KMS-11 (cell line): ENCODE data around the gene ZDHHC8.

Experiments
- H2AFZ ChIP-seq: fragments of 200-600 bp; sonication (generic); 2 replicates; pipeline ENCODE4 v1.6.1; 2016; ENCODE audit warnings: antibody characterized with exemption, mixed run types, low read depth
- H3K27ac ChIP-seq: fragments of 200-600 bp; sonication (generic); 2 replicates; pipeline ENCODE4 v1.6.1; 2016; ENCODE audit warnings: mild to moderate bottlenecking, mixed run types
- H3K27me3 ChIP-seq: fragments of 200-600 bp; sonication (generic); 2 replicates; pipeline ENCODE4 v1.6.1; 2017; ENCODE audit warnings: mild to moderate bottlenecking, low read depth, mixed run types, moderate library complexity; ENCODE audit not compliant: insufficient read depth
- H3K36me3 ChIP-seq: fragments of 200-600 bp; sonication (generic); 2 replicates; pipeline ENCODE4 v1.6.1; 2017; ENCODE audit warnings: mild to moderate bottlenecking, mixed run types; ENCODE audit not compliant: insufficient read depth
- H3K4me1 ChIP-seq: fragments of 200-600 bp; sonication (generic); 2 replicates; pipeline ENCODE4 v1.6.1; 2016; ENCODE audit warnings: mild to moderate bottlenecking, low read depth, mixed run types; ENCODE audit not compliant: poor library complexity, severe bottlenecking
- H3K4me2 ChIP-seq: fragments of 200-600 bp; sonication (generic); 2 replicates; pipeline ENCODE4 v1.7.0; 2016; ENCODE audit warnings: mild to moderate bottlenecking, mixed run types
- H3K4me3 ChIP-seq: fragments of 200-600 bp; sonication (generic); IDR thresholded peaks from 2 replicates; pipeline ENCODE4 v1.6.1; 2017; ENCODE audit warnings: low read depth, low read length, mixed read lengths; ENCODE audit not compliant: insufficient read depth
- H3K79me2 ChIP-seq: fragments of 200-600 bp; sonication (generic); 2 replicates; pipeline ENCODE4 v1.6.1; 2016; ENCODE audit warnings: low read depth, mixed run types; ENCODE audit not compliant: insufficient read depth
- H3K9ac ChIP-seq: fragments of 200-600 bp; sonication (generic); 2 replicates; pipeline ENCODE4 v1.6.1; 2016; ENCODE audit warnings: mild to moderate bottlenecking, mixed run types
- H4K20me1 ChIP-seq: fragments of 200-600 bp; sonication (generic); 2 replicates; pipeline ENCODE4 v1.6.1; 2016; ENCODE audit warnings: mild to moderate bottlenecking, mixed run types; ENCODE audit not compliant: insufficient read depth
- CTCF ChIP-seq: fragments of 200-600 bp; sonication (generic); conservative IDR thresholded peaks from 2 replicates; pipeline ENCODE4 v1.6.1; 2017; ENCODE audit warnings: low read depth, mild to moderate bottlenecking, antibody characterized with exemption, low read length, moderate library complexity, mixed read lengths

Gene ZDHHC8

GRCh38 chr22:20185750-20186149 is 54.1 kb downstream of the ZDHHC8 start:
- Histone ChIP-seq H3K27me3 (peaks cover 69% of the 10 kb centered on the region), H3K4me2 (no peak overlapping the region), H3K4me3 (no peak overlapping the region), H2AFZ (no peak overlapping the region), H3K36me3 (no peaks in the 10 kb centered on the region), H3K4me1 (no peaks in the 10 kb centered on the region), H3K27ac (no peak overlapping the region), H3K79me2 (no peaks in the 10 kb centered on the region), H3K9ac (no peak overlapping the region), H4K20me1 (no peaks in the 10 kb centered on the region)
- no peak for TF ChIP-seq CTCF

GRCh38 chr22:20186183-20186870 is 54.7 kb downstream of the ZDHHC8 start:
- Histone ChIP-seq H3K36me3 (no peaks in the 10 kb centered on the region), H3K79me2 (no peaks in the 10 kb centered on the region), H3K4me1 (no peaks in the 10 kb centered on the region), H3K4me3 (no peak overlapping the region), H3K27me3 (peaks cover 68% of the 10 kb centered on the region), H3K27ac (no peak overlapping the region), H3K9ac (no peak overlapping the region), H2AFZ (no peak overlapping the region), H3K4me2 (no peak overlapping the region), H4K20me1 (no peaks in the 10 kb centered on the region)
- no peak for TF ChIP-seq CTCF

GRCh38 chr22:20186871-20187546 is 55.4 kb downstream of the ZDHHC8 start:
- H3K36me3 ChIP-seq, result no peaks in the 10 kb centered on the region
- H3K4me1 ChIP-seq, result no peaks in the 10 kb centered on the region
- no peaks in the 10 kb centered on the region for H4K20me1 ChIP-seq
- H3K9ac ChIP-seq, result no peak overlapping the region
- H3K27ac ChIP-seq, result no peak overlapping the region
- no peaks in the 10 kb centered on the region for H3K79me2 ChIP-seq
- no peak for TF ChIP-seq CTCF
- no peak overlapping the region for H3K4me3 ChIP-seq
- H2AFZ ChIP-seq, result no peak overlapping the region
- peaks cover 62% of the 10 kb centered on the region for H3K27me3 ChIP-seq
- H3K4me2 ChIP-seq, result no peak overlapping the region

- Histone ChIP-seq H3K9ac (no peak overlapping the region), H3K27me3 (peaks cover 56% of the 10 kb centered on the region; the same call in 1 of the 2 replicates), H3K36me3 (no peaks in the 10 kb centered on the region), H3K4me2 (no peak overlapping the region), H3K27ac (no peak overlapping the region), H3K79me2 (no peaks in the 10 kb centered on the region), H4K20me1 (no peaks in the 10 kb centered on the region), H3K4me3 (no peak overlapping the region), H2AFZ (no peak overlapping the region), H3K4me1 (no peaks in the 10 kb centered on the region)
- no peak for TF ChIP-seq CTCF
Measured at GRCh38 chr22:20187777-20188566, 56.4 kb downstream of the ZDHHC8 start.
